Activated CD4-positive, alpha-beta T cell treated with anti-CD3 and anti-CD28 coated beads for 36 hours (primary cell): ENCODE measurements around the gene HBEGF. TPM values are rescaled to one million over a fixed set of nuclear protein-coding genes. Genes with fewer than 3 reads are reported as not detected.
A peak's percentile ranks its signal among the peaks of the same experiment; 100 is the strongest.

Experiments used
- ATAC-seq: fragments of 200-7000 bp; cut with Tn5 transposase; one replicate; pipeline ENCODE4 v1.10.0; 2021; ENCODE audit warnings: mild to moderate bottlenecking, moderate library complexity
- CTCF ChIA-PET: fragments of 350-600 bp; sonication (Branson Sonifier 250); formaldehyde crosslinking; loops from one replicate; lab custom pipeline; 2021; ENCODE audit warnings: antibody characterized with exemption; lab: Charles Lee
- POLR2A ChIA-PET: fragments of 350-600 bp; sonication (Branson Sonifier 250); formaldehyde crosslinking; loops from one replicate; lab custom pipeline; 2021; ENCODE audit warnings: antibody characterized with exemption, inconsistent platforms; lab: Charles Lee
- DNase-seq: peaks from one replicate; pipeline ENCODE4 v3.0.0-alpha.2; 2020
- H3K27ac Mint-ChIP-seq: one replicate; pipeline ENCODE4 v1.8.0; 2021; ENCODE audit warnings: mixed read lengths
- H3K27me3 Mint-ChIP-seq: one replicate; pipeline ENCODE4 v1.8.0; 2021; ENCODE audit warnings: mixed read lengths
- H3K36me3 Mint-ChIP-seq: one replicate; pipeline ENCODE4 v1.8.0; 2021; ENCODE audit warnings: low read depth, mixed read lengths
- H3K4me1 Mint-ChIP-seq: one replicate; pipeline ENCODE4 v1.8.0; 2021; ENCODE audit warnings: mixed read lengths
- H3K4me3 Mint-ChIP-seq: one replicate; pipeline ENCODE4 v1.8.0; 2021; ENCODE audit warnings: mild to moderate bottlenecking, moderate library complexity, mixed read lengths
- H3K9me3 Mint-ChIP-seq: one replicate; pipeline ENCODE4 v1.8.0; 2021; ENCODE audit warnings: low read depth, mixed read lengths
- intact Hi-C, 2 experiments: fragments of 100-400 bp; cut with DNase I in 1 of 2; cut with micrococcal nuclease in 1 of 2; formaldehyde crosslinking; loops; one replicate each; pipeline versions ENCODE4 v1.14.2 to v1.15.1; 2022 to 2024; cut with DNase I, micrococcal nuclease
- total RNA-seq, 2 experiments: library from RNA; stranded (reverse); gene quantifications; one replicate each; pipeline ENCODE4 v1.2.3, GENCODE V29; 2021

The HBEGF gene
- total RNA-seq, 2 experiments from 2014 or later = 11.8 to 12.5 TPM

DNA sequence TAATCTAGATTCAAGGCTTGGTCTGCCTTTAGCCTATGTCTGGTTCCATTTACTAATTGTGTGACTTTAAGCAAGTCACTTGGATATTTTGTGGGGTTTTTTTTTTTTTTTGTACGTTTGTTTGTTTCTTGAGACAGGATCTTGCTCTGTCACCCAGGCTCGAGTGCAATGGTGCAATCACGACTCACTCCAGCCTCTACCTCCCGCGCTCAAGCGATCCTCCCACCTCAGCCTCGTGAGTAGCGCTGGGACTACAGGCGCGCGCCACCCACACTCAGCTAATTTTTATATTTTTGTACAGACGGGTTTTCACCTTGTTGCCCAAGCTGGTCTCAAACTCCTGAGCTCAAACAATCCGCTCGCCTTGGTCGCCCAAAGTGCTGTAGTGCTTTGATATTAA is 42.4 kb downstream of the HBEGF start:
- ChIA-PET CTCF (interaction anchor here (0.6 to 2.9 kb wide), 7 partner anchors 8 to 64 kb away, joined by 3 to 14 read pairs (median 4); no protein-coding TSS in a partner anchor), POLR2A (no interaction called here)
- intact Hi-C loops = loop anchor here (1.0 to 5.0 kb wide), 10 partner anchors 39 to 408 kb away; partner anchors contain the start of genes ANKHD1 (in 1 of the 2), CYSTM1 (in 1 of the 2), HBEGF (in 1 of the 2) and PURA (in 1 of the 2)
- Mint-ChIP-seq H3K4me1 (peaks cover 24% of the 10 kb centered on the region), H3K4me3 (peak overlapping the region; percentile 21), H3K9me3 (no peaks in the 10 kb centered on the region), H3K27ac (no peak overlapping the region), H3K36me3 (peaks cover 10% of the 10 kb centered on the region), H3K27me3 (peaks cover 4% of the 10 kb centered on the region)
- DNase-seq (peak; percentile 17), ATAC-seq (no peak)

GRCh38 chr5:140302786-140303639 is 43.4 kb downstream of the HBEGF start, which contains the start of gene PFDN1:
Gene PFDN1, minus strand, starts transcription at chr5:140303101. Its CDS starts 28 bp downstream, at chr5:140303073.
- H3K27me3 Mint-ChIP-seq = peaks cover 4% of the 10 kb centered on the region
- intact Hi-C loops = loop anchor here (1.0 to 5.0 kb wide), 10 partner anchors 40 to 409 kb away; partner anchors contain the start of genes ANKHD1 (in 1 of the 2), CYSTM1 (in 1 of the 2), HBEGF (in 1 of the 2) and PURA (in 1 of the 2)
- peak; percentile 99 for ATAC-seq

GRCh38 chr5:140301136-140301535 is 45.3 kb downstream of the HBEGF start:
- ATAC-seq (no peak), DNase-seq (no peak)
- Mint-ChIP-seq H3K36me3 (peaks cover 25% of the 10 kb centered on the region), H3K9me3 (no peaks in the 10 kb centered on the region), H3K27ac (no peak overlapping the region), H3K27me3 (no peaks in the 10 kb centered on the region), H3K4me3 (no peak overlapping the region), H3K4me1 (peaks cover 41% of the 10 kb centered on the region)
- ChIA-PET POLR2A (interaction anchor here (0.5 kb wide), 1 partner anchor 12 kb away, joined by 3 read pairs; no protein-coding TSS in a partner anchor), CTCF (interaction anchor here (1.6 kb wide), 1 partner anchor 44 kb away, joined by 10 read pairs; no protein-coding TSS in a partner anchor)
- intact Hi-C loops = loop anchor here (5.0 kb wide), 2 partner anchors 256 to 411 kb away; partner anchors contain the start of gene SRA1 (in 1 of the 2)

More at GRCh38 chr5:140302786-140303639, 43.4 kb downstream of the HBEGF start, which contains the start of gene PFDN1:
- Mint-ChIP-seq H3K9me3 (no peaks in the 10 kb centered on the region), H3K36me3 (peaks cover 16% of the 10 kb centered on the region), H3K27ac (peak within 1 kb of the TSS; percentile 91), H3K4me1 (peaks cover 29% of the 10 kb centered on the region), H3K4me3 (peak within 1 kb of the TSS; percentile 91)
- ChIA-PET POLR2A (interaction anchor here (0.6 kb wide), 1 partner anchor 744 kb away, joined by 5 read pairs; no protein-coding TSS in a partner anchor), CTCF (interaction anchor here (0.5 to 2.9 kb wide), 11 partner anchors 9 to 64 kb away, joined by 3 to 14 read pairs (median 4); no protein-coding TSS in a partner anchor)
- peak; percentile 96 for DNase-seq

DNA sequence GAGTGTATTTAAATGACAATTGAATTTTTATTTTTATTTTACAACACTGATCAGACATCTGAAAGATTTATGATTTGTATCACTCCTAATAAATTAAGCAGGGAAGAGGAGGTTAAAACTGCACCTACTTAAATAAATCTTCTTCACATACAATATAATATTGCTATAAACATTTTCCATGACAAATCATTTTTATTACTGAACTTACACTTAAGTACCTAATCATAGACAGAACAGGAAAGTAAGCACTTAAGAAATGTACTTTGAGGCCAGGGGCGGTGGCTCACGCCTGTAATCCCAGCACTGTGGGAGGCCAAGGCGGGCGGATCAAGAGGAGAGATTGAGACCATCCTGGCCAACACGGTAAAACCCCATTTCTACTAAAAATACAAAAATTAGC is 47.3 kb downstream of the HBEGF start:
- Mint-ChIP-seq H3K27ac (no peak overlapping the region), H3K36me3 (peaks cover 26% of the 10 kb centered on the region), H3K9me3 (no peaks in the 10 kb centered on the region), H3K4me3 (no peak overlapping the region), H3K27me3 (no peaks in the 10 kb centered on the region), H3K4me1 (peaks cover 53% of the 10 kb centered on the region)
- ChIA-PET POLR2A (no interaction called here), CTCF (no interaction called here)
- DNase-seq (no peak), ATAC-seq (no peak)
- intact Hi-C loops = no loop called here

- POLR2A ChIA-PET = no interaction called here
- Mint-ChIP-seq H3K4me3 (no peak overlapping the region), H3K9me3 (no peaks in the 10 kb centered on the region), H3K4me1 (peaks cover 61% of the 10 kb centered on the region), H3K27ac (no peak overlapping the region), H3K27me3 (no peaks in the 10 kb centered on the region), H3K36me3 (peaks cover 26% of the 10 kb centered on the region)
- CTCF ChIA-PET = interaction anchor here (0.9 to 1.9 kb wide), 5 partner anchors 27 to 58 kb away, joined by 3 to 11 read pairs (median 6); partner anchors contain the start of gene HBEGF
- intact Hi-C loops = loop anchor here in 1 of 2 experiments (1.0 kb wide), 1 partner anchor 47 kb away; no protein-coding TSS in a partner anchor
- peak; percentile 16 for ATAC-seq
- DNase-seq = no peak
Observed at GRCh38 chr5:140298183-140298601, 48.2 kb downstream of the HBEGF start.

- intact Hi-C loops = no loop called here
- Mint-ChIP-seq H3K27me3 (no peaks in the 10 kb centered on the region), H3K4me3 (no peak overlapping the region), H3K4me1 (peaks cover 67% of the 10 kb centered on the region), H3K27ac (no peak overlapping the region), H3K9me3 (no peaks in the 10 kb centered on the region), H3K36me3 (peaks cover 26% of the 10 kb centered on the region)
- ATAC-seq = no peak
- DNase-seq = no peak
- POLR2A ChIA-PET = no interaction called here
- CTCF ChIA-PET = interaction anchor here (0.9 to 1.9 kb wide), 5 partner anchors 26 to 57 kb away, joined by 3 to 11 read pairs (median 6); partner anchors contain the start of gene HBEGF
Observed at GRCh38 chr5:140297283-140297682, 49.1 kb downstream of the HBEGF start.

- intact Hi-C loops = no loop called here
- H3K27me3 Mint-ChIP-seq = no peaks in the 10 kb centered on the region
- peaks cover 61% of the 10 kb centered on the region for H3K4me1 Mint-ChIP-seq
- peaks cover 26% of the 10 kb centered on the region for H3K36me3 Mint-ChIP-seq
- H3K4me3 Mint-ChIP-seq = no peak overlapping the region
- no peaks in the 10 kb centered on the region for H3K9me3 Mint-ChIP-seq
- ATAC-seq = no peak
- DNase-seq = no peak
- H3K27ac Mint-ChIP-seq = no peak overlapping the region
- POLR2A ChIA-PET = no interaction called here
- CTCF ChIA-PET = interaction anchor here (0.7 to 1.4 kb wide), 2 partner anchors 28 to 56 kb away, joined by 3 read pairs; no protein-coding TSS in a partner anchor
Observed at GRCh38 chr5:140296289-140296688, 50.1 kb downstream of the HBEGF start.

DNA sequence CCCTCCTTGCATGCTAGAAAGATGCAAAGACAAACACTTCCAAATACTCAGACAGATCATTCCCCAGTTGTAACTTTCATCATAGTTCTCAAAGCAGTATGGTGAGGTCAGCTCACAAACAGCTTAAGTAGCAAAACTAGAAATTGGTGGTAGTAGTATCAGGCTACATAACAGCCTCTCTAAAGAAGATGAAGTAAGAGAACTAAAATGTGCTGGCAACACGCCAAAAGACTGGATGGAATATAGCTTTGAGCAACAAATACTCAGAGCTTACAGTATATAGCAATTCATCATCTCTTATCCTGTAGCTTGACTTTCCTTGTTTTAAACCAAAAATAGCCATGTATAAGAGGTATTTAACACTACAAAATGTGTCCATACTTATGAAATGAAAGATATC is 51.0 kb downstream of the HBEGF start:
- Mint-ChIP-seq H3K27me3 (no peaks in the 10 kb centered on the region), H3K4me3 (no peak overlapping the region), H3K27ac (no peak overlapping the region), H3K36me3 (peaks cover 24% of the 10 kb centered on the region), H3K9me3 (no peaks in the 10 kb centered on the region), H3K4me1 (peaks cover 61% of the 10 kb centered on the region)
- CTCF ChIA-PET = interaction anchor here (1.4 kb wide), 1 partner anchor 56 kb away, joined by 3 read pairs; no protein-coding TSS in a partner anchor
- POLR2A ChIA-PET = no interaction called here
- peak; percentile 49 for DNase-seq
- peak; percentile 37 for ATAC-seq
- intact Hi-C loops = no loop called here

DNA sequence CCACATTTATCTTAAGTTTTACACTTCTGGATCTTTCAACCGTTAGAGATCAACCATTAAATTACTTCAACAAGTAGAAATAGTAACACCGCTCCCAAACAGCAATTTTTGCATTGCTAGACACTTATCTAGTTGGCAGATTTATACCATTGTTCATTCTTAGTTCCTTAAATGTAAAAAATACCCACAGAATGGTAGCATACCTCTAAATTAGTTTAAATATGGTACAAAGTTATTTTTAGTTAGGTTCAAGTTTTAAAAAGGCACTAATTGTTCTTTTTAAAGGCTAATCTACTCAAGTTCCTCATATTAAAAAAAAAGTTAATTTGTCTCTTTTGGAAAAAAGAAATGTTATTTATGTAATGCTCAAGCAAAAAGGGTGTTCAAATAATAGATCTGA is 51.6 kb downstream of the HBEGF start:
- POLR2A ChIA-PET = no interaction called here
- CTCF ChIA-PET = interaction anchor here (0.6 to 1.4 kb wide), 2 partner anchors 55 to 62 kb away, joined by 3 read pairs; no protein-coding TSS in a partner anchor
- H3K27ac Mint-ChIP-seq = no peak overlapping the region
- peaks cover 58% of the 10 kb centered on the region for H3K4me1 Mint-ChIP-seq
- H3K27me3 Mint-ChIP-seq = no peaks in the 10 kb centered on the region
- DNase-seq (no peak), ATAC-seq (no peak)
- H3K36me3 Mint-ChIP-seq = peaks cover 19% of the 10 kb centered on the region
- intact Hi-C loops = no loop called here
- H3K9me3 Mint-ChIP-seq = no peaks in the 10 kb centered on the region
- H3K4me3 Mint-ChIP-seq = no peak overlapping the region

- intact Hi-C loops = no loop called here
- ATAC-seq (no peak), DNase-seq (no peak)
- ChIA-PET POLR2A (no interaction called here), CTCF (interaction anchor here (0.9 kb wide), 1 partner anchor 58 kb away, joined by 3 read pairs; no protein-coding TSS in a partner anchor)
- peaks cover 57% of the 10 kb centered on the region for H3K4me1 Mint-ChIP-seq
- H3K4me3 Mint-ChIP-seq = no peak overlapping the region
- no peaks in the 10 kb centered on the region for H3K9me3 Mint-ChIP-seq
- H3K27me3 Mint-ChIP-seq = no peaks in the 10 kb centered on the region
- H3K36me3 Mint-ChIP-seq = peaks cover 15% of the 10 kb centered on the region
- H3K27ac Mint-ChIP-seq = no peak overlapping the region
Observed at GRCh38 chr5:140293849-140294100, 52.6 kb downstream of the HBEGF start.
